Right atrium auricular region (tissue), 2 donors: ENCODE measurements around the gene TGFB1. TPM values are rescaled to one million over a fixed set of nuclear protein-coding genes. Genes with fewer than 3 reads are reported as not detected.

Experiments used
- DNase-seq: peaks from one replicate; pipeline ENCODE4 v3.0.0-alpha.2; 2019; ENCODE audit warnings: low spot score
- H3K27ac ChIP-seq, 2 donors: fragments of 200-600 bp; sonication (generic); 1 replicate in 1 of 2; 2 replicates in 1 of 2; pipeline ENCODE4 v1.5.1; 2016 to 2019
- H3K27me3 ChIP-seq, 2 donors: fragments of 200-600 bp; sonication (generic); one replicate each; pipeline versions ENCODE4 v1.5.1 to v1.6.0; 2017 to 2019
- H3K36me3 ChIP-seq: fragments of 200-600 bp; sonication (generic); one replicate; pipeline ENCODE4 v1.5.1; 2016
- H3K4me1 ChIP-seq, 2 donors: fragments of 200-600 bp; sonication (generic); one replicate each; pipeline versions ENCODE4 v1.5.1 to v1.6.0; 2017 to 2019
- H3K4me3 ChIP-seq, 2 donors: fragments of 200-600 bp; sonication (generic); 1 replicate in 1 of 2; 2 replicates in 1 of 2; pipeline ENCODE4 v1.5.1; 2017 to 2019; ENCODE audit warnings: mild to moderate bottlenecking in 1 of 2, moderate library complexity in 1 of 2
- H3K9me3 ChIP-seq, 2 donors: fragments of 200-600 bp; sonication (generic); one replicate each; pipeline ENCODE4 v1.5.1; 2019
- total RNA-seq, 2 donors: library from RNA; depleted of rRNA; stranded (reverse); fragments of >200 nt; gene quantifications; one replicate each; pipeline ENCODE4 v1.1.0, GENCODE V29; 2016
- TF ChIP-seq, protein P1 (sequence below), 2 donors: fragments of 200-600 bp; sonication (generic); IDR thresholded peaks; one replicate each; pipeline ENCODE4 v1.5.1; 2019; ENCODE audit warnings: antibody characterized with exemption in 2 of 2

TGFB1 gene
- total RNA-seq, 2 donors from 2014 or later, result 17.6 to 33.7 TPM

DNA sequence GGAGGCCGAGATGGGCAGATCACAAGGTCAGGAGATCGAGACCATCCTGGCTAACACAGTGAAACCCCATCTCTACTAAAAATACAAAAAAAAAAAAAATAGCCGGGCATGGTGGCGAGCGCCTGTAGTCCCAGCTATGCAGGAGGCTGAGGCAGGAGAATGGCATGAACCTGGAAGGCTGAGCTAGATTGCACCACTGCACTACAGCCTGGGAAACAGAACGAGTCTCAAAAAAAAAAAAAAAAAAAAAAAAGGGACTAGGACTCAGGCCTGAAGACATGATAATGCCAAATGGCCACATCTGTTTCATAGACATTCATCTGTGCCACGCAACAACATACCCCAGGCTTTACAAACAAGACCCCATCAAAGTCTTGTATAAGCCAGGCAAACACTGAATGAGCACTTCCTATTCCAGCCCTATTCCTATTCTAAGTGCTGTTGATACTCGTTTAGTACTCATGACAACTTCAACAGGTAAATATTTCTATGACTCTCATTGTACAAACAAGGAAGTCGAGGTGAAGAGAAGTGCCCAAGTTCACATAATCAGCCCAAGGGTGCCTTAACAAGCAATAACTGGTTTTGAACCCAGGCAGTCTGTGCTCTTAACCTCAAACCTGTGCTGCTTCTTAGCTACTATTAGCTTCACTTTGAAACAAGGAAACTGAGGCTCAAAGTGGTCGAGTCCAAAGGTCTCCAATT is 8.6 kb upstream of the TGFB1 start:
- Histone ChIP-seq H3K4me1 (peaks cover 0 to 14% of the 10 kb centered on the region in 2 donors), H3K27me3 (no peaks in the 10 kb centered on the region), H3K9me3 (no peaks in the 10 kb centered on the region), H3K36me3 (no peaks in the 10 kb centered on the region), H3K4me3 (no peak overlapping the region), H3K27ac (no peak overlapping the region)
- TF ChIP-seq, protein P1, sequence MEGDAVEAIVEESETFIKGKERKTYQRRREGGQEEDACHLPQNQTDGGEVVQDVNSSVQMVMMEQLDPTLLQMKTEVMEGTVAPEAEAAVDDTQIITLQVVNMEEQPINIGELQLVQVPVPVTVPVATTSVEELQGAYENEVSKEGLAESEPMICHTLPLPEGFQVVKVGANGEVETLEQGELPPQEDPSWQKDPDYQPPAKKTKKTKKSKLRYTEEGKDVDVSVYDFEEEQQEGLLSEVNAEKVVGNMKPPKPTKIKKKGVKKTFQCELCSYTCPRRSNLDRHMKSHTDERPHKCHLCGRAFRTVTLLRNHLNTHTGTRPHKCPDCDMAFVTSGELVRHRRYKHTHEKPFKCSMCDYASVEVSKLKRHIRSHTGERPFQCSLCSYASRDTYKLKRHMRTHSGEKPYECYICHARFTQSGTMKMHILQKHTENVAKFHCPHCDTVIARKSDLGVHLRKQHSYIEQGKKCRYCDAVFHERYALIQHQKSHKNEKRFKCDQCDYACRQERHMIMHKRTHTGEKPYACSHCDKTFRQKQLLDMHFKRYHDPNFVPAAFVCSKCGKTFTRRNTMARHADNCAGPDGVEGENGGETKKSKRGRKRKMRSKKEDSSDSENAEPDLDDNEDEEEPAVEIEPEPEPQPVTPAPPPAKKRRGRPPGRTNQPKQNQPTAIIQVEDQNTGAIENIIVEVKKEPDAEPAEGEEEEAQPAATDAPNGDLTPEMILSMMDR (IDR thresholded peaks at IDR 0.05), result no peak
- no peak for DNase-seq

DNA sequence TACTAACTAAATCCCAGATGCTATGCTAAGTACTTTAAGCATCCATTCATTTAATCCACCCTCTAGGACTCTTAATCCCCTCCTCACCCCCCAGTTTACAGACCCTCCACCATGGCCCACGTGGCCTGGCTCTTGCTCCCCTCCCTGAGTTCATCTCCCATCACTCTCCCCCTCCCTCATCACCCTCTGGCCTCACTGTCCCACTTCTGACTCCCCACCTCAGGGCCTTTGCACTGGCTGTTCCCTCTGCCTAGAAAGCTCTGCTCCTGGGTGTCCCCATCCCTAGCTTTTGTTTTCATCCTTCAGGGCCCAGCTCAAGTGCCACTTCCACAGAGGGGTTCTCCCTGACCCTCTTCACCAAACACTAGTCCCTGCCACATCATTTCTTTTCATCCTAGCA is 6.0 kb upstream of the TGFB1 start:
- Histone ChIP-seq H3K4me3 (no peak overlapping the region), H3K36me3 (no peaks in the 10 kb centered on the region), H3K9me3 (no peaks in the 10 kb centered on the region), H3K4me1 (peaks cover 0 to 14% of the 10 kb centered on the region in 2 donors), H3K27me3 (no peaks in the 10 kb centered on the region), H3K27ac (no peak overlapping the region)
- TF ChIP-seq, protein P1 (IDR thresholded peaks at IDR 0.05), result no peak
- no peak for DNase-seq

DNA sequence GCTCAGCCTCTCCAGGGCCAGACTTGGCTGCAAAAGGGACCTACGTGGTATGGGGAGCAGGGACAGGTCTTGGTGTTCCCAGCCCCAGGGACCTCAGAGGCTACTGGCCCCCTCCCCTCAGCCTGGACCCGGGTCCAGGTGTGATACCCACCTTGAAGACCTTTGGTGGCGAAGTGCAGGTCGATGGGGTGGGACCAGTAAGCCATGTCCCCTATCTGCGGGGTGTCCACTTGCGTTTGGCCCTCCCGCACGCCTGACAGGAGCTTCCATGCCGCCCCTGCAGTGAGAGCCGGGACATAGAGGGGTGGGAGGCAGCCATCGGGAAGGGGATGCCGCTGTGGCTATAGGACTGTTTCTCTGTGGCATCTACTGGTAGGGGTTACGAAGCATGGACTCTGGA is 4.0 kb upstream of the TGFB1 start:
- Histone ChIP-seq H3K4me3 (no peak overlapping the region), H3K4me1 (peaks cover 0 to 16% of the 10 kb centered on the region in 2 donors), H3K9me3 (no peaks in the 10 kb centered on the region), H3K27me3 (no peaks in the 10 kb centered on the region), H3K36me3 (no peaks in the 10 kb centered on the region), H3K27ac (no peak overlapping the region)
- TF ChIP-seq, protein P1 (IDR thresholded peaks at IDR 0.05), result no peak
- DNase-seq, result no peak

DNA sequence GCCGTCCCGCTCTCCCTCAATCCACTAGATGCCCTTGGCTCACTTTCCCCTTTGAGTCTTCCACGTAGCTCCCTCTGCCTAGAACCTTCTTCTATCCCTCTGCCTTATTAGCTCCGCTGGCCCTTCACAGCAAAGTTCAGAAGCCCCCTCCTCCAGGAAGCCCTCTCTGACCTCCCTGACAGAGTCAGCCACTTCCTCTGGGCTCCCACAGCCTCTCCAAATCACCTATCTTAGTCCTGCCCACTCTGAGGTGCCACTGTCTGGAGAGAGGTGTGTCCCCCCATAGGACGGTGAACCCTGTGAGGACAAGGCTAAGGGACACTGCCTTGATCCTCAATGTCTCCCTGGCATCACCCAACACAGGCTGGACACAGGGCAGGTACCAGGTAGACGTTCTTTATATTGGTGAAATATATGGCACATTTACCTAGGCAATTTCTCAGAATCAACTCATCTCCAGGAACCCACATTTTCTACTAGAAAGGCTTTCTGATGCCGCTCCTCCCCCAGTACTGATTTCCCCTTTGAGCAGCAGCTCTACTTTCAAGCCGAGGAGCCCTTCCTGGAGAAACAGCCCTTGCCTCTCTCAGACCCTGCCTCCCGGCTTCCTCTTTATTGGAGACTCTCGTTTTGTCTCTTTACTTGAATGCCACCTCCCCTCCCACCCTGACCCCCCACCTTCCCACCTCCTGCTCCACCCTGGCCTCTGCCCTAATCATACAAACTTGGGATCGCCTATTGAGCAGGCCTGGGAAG is 3.4 kb upstream of the TGFB1 start:
- H3K4me1 ChIP-seq, result peaks cover 0 to 22% of the 10 kb centered on the region in 2 donors

DNA sequence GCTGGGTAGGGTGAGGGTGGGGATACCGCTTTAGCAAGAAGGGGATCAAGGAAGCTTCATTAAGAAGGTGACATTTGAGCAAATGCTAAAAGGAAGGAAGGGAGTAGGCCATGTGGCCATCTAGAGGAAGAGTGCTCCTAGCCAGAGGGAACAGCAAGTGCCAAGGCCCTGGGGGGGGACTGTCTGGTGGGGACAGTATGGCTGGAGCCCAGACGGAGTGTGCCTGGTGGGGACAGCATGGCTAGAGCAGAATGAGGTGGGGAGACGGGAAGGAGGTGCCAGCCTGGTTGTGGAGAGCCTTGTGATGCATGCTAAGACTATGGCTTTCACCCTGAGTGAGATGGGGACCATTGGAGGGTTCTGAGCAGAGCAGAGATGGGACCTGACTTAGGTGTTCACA is 2.1 kb upstream of the TGFB1 start:
- no peak overlapping the region for H3K27ac ChIP-seq
- H3K9me3 ChIP-seq, result no peaks in the 10 kb centered on the region
- no peaks in the 10 kb centered on the region for H3K27me3 ChIP-seq
- peaks cover 0 to 30% of the 10 kb centered on the region in 2 donors for H3K4me1 ChIP-seq
- TF ChIP-seq, protein P1 (IDR thresholded peaks at IDR 0.05), result no peak
- no peak for DNase-seq
- H3K36me3 ChIP-seq, result no peaks in the 10 kb centered on the region
- no peak overlapping the region for H3K4me3 ChIP-seq

More for the DNA sequence above, 3.4 kb upstream of the TGFB1 start:
- TF ChIP-seq, protein P1 (IDR thresholded peaks at IDR 0.05), result no peak
- Histone ChIP-seq H3K9me3 (no peaks in the 10 kb centered on the region), H3K27me3 (no peaks in the 10 kb centered on the region), H3K4me3 (no peak overlapping the region), H3K27ac (no peak overlapping the region), H3K36me3 (no peaks in the 10 kb centered on the region)
- DNase-seq, result no peak
